Chondrocyte (in vitro differentiated cells): ENCODE measurements around the gene NR1I3. TPM values are rescaled to one million over a fixed set of nuclear protein-coding genes. Genes with fewer than 3 reads are reported as not detected.
A peak's percentile ranks its signal among the peaks of the same experiment; 100 is the strongest.

Experiments
- DNase-seq: peaks from one replicate; pipeline ENCODE4 v3.0.0; 2021; ENCODE audit warnings: mixed read lengths, low spot score
- H3K27ac Mint-ChIP-seq: one replicate; pipeline ENCODE4 v1.8.0; 2021; ENCODE audit warnings: mild to moderate bottlenecking, moderate library complexity, mixed read lengths; ENCODE audit not compliant: unreplicated experiment
- H3K27me3 Mint-ChIP-seq: 2 replicates; pipeline ENCODE4 v1.8.0; 2021; ENCODE audit warnings: low read depth, mixed read lengths
- H3K36me3 Mint-ChIP-seq: 2 replicates; pipeline ENCODE4 v1.8.0; 2021; ENCODE audit warnings: low read depth, mixed read lengths
- H3K4me1 Mint-ChIP-seq: 2 replicates; pipeline ENCODE4 v1.8.0; 2021; ENCODE audit warnings: low read depth, mild to moderate bottlenecking, mixed read lengths
- H3K4me3 Mint-ChIP-seq: one replicate; pipeline ENCODE4 v1.8.0; 2021; ENCODE audit warnings: mild to moderate bottlenecking, moderate library complexity, mixed read lengths; ENCODE audit not compliant: unreplicated experiment
- H3K9me3 Mint-ChIP-seq: 2 replicates; pipeline ENCODE4 v1.8.0; 2021; ENCODE audit warnings: low read depth, mixed read lengths
- total RNA-seq: library from RNA; stranded (reverse); gene quantifications from 3 replicates; pipeline ENCODE4 v1.2.1, GENCODE V29; 2021
- TF ChIP-seq, protein P1 (sequence below): fragments of 200-600 bp; sonication (generic); IDR thresholded peaks from 2 replicates; pipeline ENCODE4 v1.5.0; 2021; ENCODE audit warnings: antibody characterized with exemption, mild to moderate bottlenecking, moderate library complexity

Gene NR1I3
- total RNA-seq, 1 donor from 2014 or later: not detected

- H3K9me3 Mint-ChIP-seq: no peaks in the 10 kb centered on the region
- H3K4me1 Mint-ChIP-seq: peaks cover 23% of the 10 kb centered on the region
- H3K27me3 Mint-ChIP-seq: peaks cover 17% of the 10 kb centered on the region
- H3K4me3 Mint-ChIP-seq: no peak overlapping the region
- H3K27ac Mint-ChIP-seq: no peak overlapping the region
- TF ChIP-seq, protein P1, sequence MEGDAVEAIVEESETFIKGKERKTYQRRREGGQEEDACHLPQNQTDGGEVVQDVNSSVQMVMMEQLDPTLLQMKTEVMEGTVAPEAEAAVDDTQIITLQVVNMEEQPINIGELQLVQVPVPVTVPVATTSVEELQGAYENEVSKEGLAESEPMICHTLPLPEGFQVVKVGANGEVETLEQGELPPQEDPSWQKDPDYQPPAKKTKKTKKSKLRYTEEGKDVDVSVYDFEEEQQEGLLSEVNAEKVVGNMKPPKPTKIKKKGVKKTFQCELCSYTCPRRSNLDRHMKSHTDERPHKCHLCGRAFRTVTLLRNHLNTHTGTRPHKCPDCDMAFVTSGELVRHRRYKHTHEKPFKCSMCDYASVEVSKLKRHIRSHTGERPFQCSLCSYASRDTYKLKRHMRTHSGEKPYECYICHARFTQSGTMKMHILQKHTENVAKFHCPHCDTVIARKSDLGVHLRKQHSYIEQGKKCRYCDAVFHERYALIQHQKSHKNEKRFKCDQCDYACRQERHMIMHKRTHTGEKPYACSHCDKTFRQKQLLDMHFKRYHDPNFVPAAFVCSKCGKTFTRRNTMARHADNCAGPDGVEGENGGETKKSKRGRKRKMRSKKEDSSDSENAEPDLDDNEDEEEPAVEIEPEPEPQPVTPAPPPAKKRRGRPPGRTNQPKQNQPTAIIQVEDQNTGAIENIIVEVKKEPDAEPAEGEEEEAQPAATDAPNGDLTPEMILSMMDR: no peak
- DNase-seq: no peak
- no peaks in the 10 kb centered on the region for H3K36me3 Mint-ChIP-seq
Measured at GRCh38 chr1:161265305-161265704, 27.3 kb upstream of the NR1I3 start.

- no peak for DNase-seq
- Mint-ChIP-seq H3K4me3 (no peak overlapping the region), H3K27ac (no peak overlapping the region), H3K36me3 (peaks cover 14% of the 10 kb centered on the region), H3K4me1 (peaks cover 36% of the 10 kb centered on the region), H3K9me3 (peaks cover 17% of the 10 kb centered on the region), H3K27me3 (peaks cover 38% of the 10 kb centered on the region)
- TF ChIP-seq, protein P1: no peak
Measured at GRCh38 chr1:161261261-161262235, 23.5 kb upstream of the NR1I3 start.

- Mint-ChIP-seq H3K36me3 (peaks cover 14% of the 10 kb centered on the region), H3K27me3 (peaks cover 40% of the 10 kb centered on the region), H3K27ac (peak overlapping the region; percentile 49), H3K4me1 (peaks cover 29% of the 10 kb centered on the region), H3K4me3 (no peak overlapping the region), H3K9me3 (peaks cover 22% of the 10 kb centered on the region)
- DNase-seq: no peak
- TF ChIP-seq, protein P1: no peak
Measured at GRCh38 chr1:161260376-161261260, 22.6 kb upstream of the NR1I3 start.

DNA sequence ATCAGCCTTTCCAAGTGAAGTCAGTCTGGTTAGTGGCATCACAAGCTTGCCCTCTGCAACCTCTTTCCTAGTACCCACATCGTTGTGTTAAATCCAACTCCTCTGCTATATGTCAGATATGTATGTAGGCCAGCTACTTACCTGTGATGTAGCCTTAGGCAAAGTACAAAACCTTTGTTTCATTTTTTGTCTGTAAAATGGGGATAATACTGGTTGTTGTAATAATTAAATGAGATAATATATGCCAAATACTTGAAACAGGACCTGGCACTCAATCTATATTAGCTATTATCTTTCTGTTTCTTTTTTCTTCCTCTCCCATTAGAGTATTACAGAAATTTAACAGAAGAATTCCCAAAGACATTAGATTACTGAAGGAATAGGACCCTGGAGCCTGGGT, 21.8 kb upstream of the NR1I3 start:
- peaks cover 25% of the 10 kb centered on the region for H3K9me3 Mint-ChIP-seq
- H3K4me3 Mint-ChIP-seq: no peak overlapping the region
- H3K27me3 Mint-ChIP-seq: peaks cover 44% of the 10 kb centered on the region
- DNase-seq: no peak
- H3K4me1 Mint-ChIP-seq: peaks cover 29% of the 10 kb centered on the region
- peaks cover 16% of the 10 kb centered on the region for H3K36me3 Mint-ChIP-seq
- TF ChIP-seq, protein P1: no peak
- H3K27ac Mint-ChIP-seq: no peak overlapping the region

GRCh38 chr1:161259345-161259702, 21.3 kb upstream of the NR1I3 start:
- Mint-ChIP-seq H3K27ac (no peak overlapping the region), H3K4me1 (peaks cover 29% of the 10 kb centered on the region), H3K9me3 (peaks cover 25% of the 10 kb centered on the region), H3K27me3 (peaks cover 44% of the 10 kb centered on the region), H3K36me3 (peaks cover 16% of the 10 kb centered on the region), H3K4me3 (peak overlapping the region; percentile 52)
- no peak for DNase-seq
- TF ChIP-seq, protein P1: no peak
